DMS153 treated with DMSO at 0.1 percent for 48 hours (cell line): ENCODE measurements around the gene RNF141.

Source experiments
- DNase-seq: peaks from one replicate; lab custom pipeline; 2025; ENCODE audit not compliant: unreplicated experiment; lab: John Stamatoyannopoulos, UW

The RNF141 gene

GRCh38 chr11:10498426-10499250, 42.3 kb downstream of the RNF141 start:
- no peak for DNase-seq

DNA sequence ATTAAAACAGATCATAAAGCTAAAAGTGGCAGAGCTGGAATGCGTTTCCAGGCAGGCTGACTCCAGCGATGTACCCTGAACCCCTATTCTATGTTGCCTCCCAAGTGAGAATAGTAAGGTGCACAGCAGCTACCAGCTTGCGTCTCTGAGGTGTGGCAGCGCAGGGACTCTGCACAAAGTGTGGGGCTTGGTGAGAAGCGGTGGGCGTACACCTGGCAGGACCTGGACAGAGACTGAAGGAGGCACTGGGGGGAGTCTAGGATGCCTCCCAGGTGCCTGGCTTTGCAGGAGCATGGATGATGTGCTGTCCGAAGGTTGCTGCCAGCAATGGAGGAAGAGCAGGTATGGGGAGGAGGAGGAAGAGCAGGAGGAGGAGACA, 43.0 kb downstream of the RNF141 start:
- no peak for DNase-seq

GRCh38 chr11:10497371-10498021, 43.5 kb downstream of the RNF141 start:
- no peak for DNase-seq

DNA sequence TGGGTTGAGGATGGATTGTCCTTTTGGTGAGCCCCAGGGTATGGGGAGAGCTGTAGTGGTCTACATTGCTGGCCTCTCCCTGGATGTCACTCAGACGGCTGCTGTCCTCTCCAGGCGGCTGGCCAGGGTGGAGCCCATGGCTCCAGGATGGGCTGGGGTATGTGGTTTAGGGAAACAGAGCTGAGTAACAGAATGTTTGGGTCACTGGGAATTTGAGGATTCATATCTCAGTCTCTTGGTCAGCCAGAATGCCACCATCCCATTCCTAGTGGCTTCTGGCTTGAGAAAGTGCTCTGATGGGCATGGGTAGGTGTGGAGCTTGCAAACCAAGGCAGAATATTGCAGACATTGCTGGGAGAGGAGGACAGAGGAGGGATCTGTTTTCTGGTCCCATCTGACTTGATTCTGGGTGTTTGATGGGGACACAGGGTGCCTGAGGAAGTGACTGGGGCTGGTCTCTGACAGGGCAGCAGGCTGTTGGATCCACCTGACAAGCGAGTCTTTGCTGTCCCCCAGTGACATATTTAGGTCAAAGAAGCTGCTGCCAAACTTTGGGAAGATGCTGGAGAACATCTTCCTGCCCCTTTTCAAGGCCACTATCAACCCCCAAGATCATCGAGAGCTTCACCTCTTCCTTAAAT, 44.6 kb downstream of the RNF141 start:
- no peak for DNase-seq

DNA sequence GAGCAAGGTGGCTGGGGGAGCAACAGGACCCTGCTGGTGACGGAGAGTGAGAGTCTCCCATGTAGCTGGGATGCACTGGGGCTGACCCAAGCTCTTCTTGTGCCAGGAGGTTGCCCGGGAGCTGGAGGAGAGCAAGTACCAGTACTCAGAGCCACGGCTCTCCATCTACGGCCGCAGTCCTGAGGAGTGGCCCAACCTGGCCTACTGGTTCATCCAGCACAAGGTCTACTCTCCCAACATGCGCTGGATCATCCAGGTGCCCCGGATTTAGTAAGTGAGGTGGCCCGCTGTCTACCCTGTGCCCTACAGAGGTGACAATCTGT, 45.6 kb downstream of the RNF141 start:
- DNase-seq: no peak

DNA sequence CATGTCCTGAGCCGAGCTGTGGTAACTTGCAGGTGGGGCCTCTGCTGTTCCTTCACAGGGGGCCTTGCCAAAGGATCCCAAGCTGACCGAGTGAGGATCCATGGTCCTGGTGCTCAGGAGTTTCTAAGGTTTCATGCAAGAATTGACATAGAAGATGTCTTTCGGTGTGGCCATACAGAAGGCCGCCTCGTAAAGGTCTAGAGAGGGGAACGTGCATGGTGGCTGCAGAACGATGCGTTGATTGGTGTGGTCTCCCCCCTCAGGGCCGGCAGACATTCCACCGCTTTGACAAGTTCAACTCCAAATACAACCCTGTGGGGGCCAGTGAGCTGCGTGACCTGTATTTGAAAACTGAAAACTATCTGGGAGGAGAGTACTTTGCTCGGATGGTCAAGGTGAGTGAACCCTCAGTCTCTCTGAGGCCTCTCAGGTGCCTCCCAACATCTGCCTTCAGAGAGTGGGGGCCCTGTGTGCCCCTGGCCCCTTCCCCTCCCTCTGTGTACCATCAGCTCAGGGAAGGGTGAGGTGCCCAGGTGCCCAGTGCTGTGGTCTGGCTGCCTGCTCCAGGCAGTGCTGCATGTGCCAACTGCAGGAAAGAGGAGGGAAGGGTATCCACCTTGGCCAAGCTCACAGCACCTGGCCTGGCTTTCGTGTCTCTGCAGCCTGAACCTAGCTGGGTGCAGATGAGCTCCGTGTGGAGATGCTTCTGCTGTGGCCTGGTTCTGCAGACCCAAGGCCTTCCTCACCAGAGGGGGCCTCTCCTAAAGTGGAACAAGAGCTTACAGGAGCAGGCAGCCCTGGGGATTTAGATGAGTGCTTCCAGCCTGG, 46.1 kb downstream of the RNF141 start:
- no peak for DNase-seq

DNA sequence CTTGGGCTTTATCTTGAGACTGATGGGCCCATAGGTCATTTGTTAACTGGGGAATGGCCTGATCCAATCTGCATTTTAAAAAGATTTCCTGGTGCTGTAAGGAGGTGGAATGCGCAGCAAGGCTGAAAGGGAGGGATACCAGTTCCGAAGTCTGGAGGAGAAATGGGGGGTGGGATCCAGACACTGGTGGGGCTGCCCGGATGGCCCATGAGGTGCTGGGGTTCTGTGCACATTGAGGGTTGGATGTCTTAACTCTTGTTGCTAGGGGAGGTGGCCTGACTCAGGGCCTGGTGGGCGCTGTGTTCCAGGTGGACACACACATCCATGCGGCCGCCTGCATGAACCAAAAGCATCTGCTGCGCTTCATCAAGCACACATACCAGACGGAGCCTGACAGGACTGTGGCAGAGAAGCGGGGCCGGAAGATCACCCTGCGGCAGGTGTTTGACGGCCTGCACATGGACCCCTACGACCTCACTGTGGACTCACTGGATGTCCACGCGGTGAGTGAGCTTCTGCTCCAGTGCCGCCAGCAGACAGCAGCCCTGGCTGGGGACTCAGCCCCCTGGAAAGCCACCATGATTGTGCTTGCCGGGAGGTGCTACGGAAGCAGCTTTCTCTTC, 47.8 kb downstream of the RNF141 start:
- DNase-seq: no peak

- DNase-seq: no peak
Observed at GRCh38 chr11:10492084-10492483, 48.9 kb downstream of the RNF141 start.

GRCh38 chr11:10490398-10491241, 50.4 kb downstream of the RNF141 start:
- no peak for DNase-seq

DNA sequence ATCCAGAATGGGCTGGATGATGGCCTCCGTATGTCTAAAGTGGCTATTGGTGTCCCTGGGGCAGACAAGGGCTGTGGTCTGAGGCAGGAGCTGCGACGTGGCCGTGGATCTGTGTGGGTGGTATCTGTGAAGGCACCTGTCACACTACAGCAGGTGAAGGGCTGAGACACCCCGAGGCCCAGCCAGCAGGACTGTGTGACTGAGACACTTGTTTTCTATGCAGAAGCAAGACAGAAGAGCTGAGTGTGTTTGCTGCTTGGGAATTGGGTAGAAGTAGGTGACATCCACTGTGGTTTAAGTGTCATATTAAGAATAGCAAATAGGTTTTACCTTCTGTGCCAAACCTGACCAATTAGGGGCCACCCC, 51.0 kb downstream of the RNF141 start:
- no peak for DNase-seq

DNA sequence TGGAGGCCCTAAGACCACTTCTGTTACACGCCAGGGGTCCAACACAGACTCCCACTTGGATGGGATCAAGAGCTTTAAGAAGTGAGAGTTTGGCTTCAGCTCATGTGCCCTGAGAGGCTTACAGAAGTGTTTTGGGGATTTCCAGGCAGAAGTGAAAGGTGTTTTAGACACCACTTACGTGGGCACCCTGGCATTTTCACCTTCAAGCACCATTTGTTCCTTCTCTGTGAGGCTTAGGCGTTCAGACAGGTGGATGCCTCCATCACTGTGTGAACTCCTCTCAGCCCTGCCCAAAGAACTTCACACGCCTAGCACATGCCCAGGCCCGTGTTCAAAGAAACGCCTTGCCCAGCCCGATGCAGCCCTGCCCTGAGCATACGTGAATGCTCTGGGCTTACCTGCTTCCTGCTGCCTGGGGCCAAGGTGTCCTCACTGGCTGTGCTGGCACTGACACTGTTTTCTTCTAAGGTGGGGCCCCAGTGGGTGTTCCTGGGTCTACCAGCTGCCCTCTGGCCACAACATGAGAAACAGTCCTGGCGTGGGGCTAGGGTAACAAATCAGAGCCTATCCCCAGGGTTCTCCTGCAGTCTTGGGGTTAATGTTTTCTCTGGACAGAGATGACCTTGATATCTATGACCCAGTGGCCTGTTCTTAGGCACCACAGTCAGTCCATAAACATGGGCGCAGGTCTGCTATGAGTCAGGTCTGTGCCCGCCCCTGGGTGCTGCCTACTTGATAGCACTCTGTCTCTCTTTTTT, 51.9 kb downstream of the RNF141 start:
- no peak for DNase-seq

DNA sequence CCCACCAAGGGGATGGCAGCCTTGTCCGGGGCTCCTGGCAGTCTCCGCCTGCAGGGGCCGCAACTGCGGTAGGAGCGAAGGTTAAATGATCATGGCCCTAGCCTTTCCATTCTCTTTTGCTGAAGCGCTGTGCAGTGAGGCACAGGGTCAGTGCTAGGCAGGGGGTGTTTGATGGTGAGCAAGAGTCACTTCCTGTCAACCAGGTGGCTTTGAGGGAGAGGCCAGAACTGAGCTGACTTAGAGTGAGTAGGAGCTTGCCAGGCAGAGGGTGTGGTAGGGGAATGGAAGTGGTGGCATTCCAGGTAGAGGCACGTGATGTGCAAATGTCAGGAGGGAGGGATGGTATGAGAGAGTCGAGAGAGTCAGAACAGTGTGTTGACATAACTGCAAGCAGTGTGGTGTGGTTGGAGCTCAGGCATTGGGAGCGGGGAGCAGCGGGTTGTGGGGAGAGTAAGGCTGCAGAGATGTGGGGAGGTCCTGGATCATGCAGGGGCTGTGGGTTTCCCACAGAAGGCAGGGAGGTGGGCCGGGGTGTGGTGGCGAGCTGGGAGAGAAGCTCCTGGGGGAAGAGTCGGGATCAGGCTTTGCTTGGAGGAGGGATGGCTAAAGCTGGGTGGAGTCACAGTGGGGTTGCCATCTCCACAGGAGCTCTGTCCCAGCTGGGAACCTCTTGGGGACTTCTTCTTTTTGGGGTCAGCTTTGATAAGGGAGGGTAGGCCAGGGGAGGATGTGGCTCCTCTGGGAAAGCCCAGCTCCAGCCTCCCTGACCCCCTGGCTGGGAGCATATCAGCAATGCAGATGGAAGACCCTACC, 52.7 kb downstream of the RNF141 start:
- DNase-seq: no peak

DNA sequence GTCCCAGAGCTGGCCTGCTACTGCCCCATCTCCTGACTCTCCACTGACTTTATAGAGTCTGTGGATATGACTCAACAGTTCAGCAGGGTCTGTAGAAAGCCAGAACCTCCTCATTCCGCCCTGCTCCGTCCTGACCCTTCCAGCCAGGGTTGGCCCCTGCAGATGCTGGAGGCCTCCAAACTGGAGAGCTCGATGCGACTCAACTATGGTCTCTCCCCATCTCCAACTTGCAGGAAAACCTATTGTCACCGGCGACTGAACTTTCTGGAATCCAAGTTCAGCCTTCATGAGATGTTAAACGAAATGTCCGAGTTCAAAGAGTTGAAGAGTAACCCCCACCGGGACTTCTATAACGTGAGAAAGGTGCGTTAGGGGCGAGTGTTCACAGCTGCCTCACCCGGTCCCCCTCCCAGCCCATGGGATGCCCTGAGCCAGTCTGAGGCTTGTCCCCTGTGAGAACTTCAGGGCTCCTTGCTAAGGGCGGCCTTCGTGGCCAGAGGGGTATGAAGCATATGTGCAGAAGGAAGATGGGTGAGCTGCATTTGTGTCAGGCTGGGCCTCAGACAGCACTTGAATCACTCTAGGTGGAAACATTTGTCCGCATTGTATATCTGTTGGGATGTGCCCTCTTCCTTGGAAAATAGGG, 53.9 kb downstream of the RNF141 start:
- DNase-seq: no peak

DNA sequence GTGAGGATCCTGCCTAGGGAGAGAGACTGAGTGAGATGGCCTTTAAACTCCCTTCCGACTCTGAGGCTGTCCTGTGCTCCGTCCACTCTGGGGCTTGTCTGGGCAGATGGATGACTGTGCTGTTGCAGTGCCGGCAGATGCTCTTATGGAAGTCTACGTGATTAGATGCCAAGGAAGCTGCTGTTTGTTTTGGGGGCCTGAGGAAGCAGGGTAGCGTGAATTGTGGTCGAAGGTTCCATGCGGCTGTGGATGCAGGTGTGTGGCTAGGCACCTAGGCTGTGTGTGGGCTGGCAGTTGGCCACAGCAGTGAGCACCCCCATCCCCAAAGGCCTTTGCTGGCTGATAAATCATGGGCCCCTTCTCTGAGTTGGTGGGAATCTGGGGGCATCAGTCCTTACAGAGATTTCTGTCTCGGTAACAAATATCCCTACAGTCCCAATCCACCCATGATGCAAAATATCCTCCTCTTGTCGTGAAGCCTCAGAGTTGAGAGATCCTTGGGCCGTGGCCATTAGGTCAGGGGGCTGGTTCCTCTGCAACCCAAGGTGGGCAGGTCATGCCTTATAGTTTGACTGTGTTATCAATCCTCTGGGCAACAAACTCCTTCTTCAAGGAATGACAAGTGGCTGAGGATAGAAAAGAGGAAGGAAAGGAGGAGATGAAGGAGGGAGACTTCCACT, 54.7 kb downstream of the RNF141 start:
- DNase-seq: no peak

GRCh38 chr11:10485646-10486045, 55.3 kb downstream of the RNF141 start:
- no peak for DNase-seq

- no peak for DNase-seq
Observed at GRCh38 chr11:10484461-10485180, 56.4 kb downstream of the RNF141 start.

DNA sequence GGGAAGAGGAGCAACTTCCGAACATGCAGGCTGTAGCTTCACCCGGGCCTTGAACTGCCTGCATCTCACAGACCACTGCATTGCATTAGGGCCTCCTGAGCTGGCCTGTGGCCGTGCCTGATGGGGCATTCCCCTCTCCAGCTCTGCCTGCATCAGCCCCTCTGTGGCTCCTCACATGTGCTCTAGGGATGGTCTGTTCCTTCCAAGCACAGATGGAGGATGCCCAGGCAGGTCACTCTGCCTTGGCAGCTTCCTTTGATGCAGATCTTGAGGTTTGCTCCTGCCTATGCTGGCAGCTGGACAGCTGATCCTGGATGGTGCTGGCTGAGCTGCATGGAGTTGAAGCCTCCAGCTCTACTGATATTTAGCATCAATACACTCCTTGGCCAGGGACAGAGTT, 57.4 kb downstream of the RNF141 start:
- DNase-seq: no peak
